Smooth muscle cell (in vitro differentiated cells): ENCODE results near the gene IFNA14. TPM values are rescaled to one million over a fixed set of nuclear protein-coding genes. Genes with fewer than 3 reads are reported as not detected.
"Not testable (repeated sequence)": the region's sequence is repeated elsewhere in the genome, so short reads cannot be mapped to it uniquely, and the experiment has no call there.

ENCODE experiments used
- DNase-seq: peaks from one replicate; lab custom pipeline; 2025; ENCODE audit not compliant: unreplicated experiment; lab: John Stamatoyannopoulos, UW
- H2AFZ ChIP-seq: fragments of 200-600 bp; sonication (generic); 2 replicates; pipeline ENCODE4 v1.6.0; 2016; ENCODE audit warnings: antibody characterized with exemption, low read depth, mild to moderate bottlenecking
- H3F3A ChIP-seq: fragments of 200-600 bp; sonication (generic); 2 replicates; pipeline ENCODE4 v1.6.0; 2017; ENCODE audit warnings: antibody characterized with exemption, low read depth
- H3K27ac ChIP-seq: fragments of 200-600 bp; sonication (generic); 2 replicates; pipeline ENCODE4 v1.5.1; 2016; ENCODE audit warnings: low read depth, mild to moderate bottlenecking
- H3K27me3 ChIP-seq: fragments of 200-600 bp; sonication (generic); 2 replicates; pipeline ENCODE4 v1.6.1; 2016; ENCODE audit warnings: low read depth, mild to moderate bottlenecking
- H3K36me3 ChIP-seq: fragments of 200-600 bp; sonication (generic); 2 replicates; pipeline ENCODE4 v1.5.1; 2016; ENCODE audit warnings: low read depth
- H3K4me1 ChIP-seq: fragments of 200-600 bp; sonication (generic); 2 replicates; pipeline ENCODE4 v1.5.1; 2016; ENCODE audit warnings: low read depth
- H3K4me2 ChIP-seq: fragments of 200-600 bp; sonication (generic); 2 replicates; pipeline ENCODE4 v1.6.0; 2016; ENCODE audit warnings: mild to moderate bottlenecking
- H3K4me3 ChIP-seq: fragments of 200-600 bp; sonication (generic); 2 replicates; pipeline ENCODE4 v1.5.1; 2016; ENCODE audit warnings: mild to moderate bottlenecking
- H3K79me2 ChIP-seq: fragments of 200-600 bp; sonication (generic); 2 replicates; pipeline ENCODE4 v1.6.0; 2016; ENCODE audit warnings: low read depth, mild to moderate bottlenecking
- H3K9ac ChIP-seq: fragments of 200-600 bp; sonication (generic); 2 replicates; pipeline ENCODE4 v1.6.0; 2016; ENCODE audit warnings: low read depth
- H3K9me3 ChIP-seq: fragments of 200-600 bp; sonication (generic); replicated peaks from 2 replicates; pipeline ENCODE4 v1.5.1; 2016; ENCODE audit warnings: low read depth
- H4K20me1 ChIP-seq: fragments of 200-600 bp; sonication (generic); 2 replicates; pipeline ENCODE4 v1.6.0; 2016; ENCODE audit warnings: low read depth
- WGBS: methylation state at CpG from one replicate; pipeline ENCODE4 v1.1.7; 2016; ENCODE audit warnings: low lambda C conversion rate; 5-methylcytosine and 5-hydroxymethylcytosine counted together
- polyA plus RNA-seq: library from polyadenylated mRNA; unstranded; fragments of >200 nt; fragmentation: Nextera tagmentation; extraction: Ambion mirVana; gene quantifications from 2 replicates; pipeline ENCODE4 v1.2.1, GENCODE V29; 2016
- total RNA-seq: library from RNA; depleted of rRNA; stranded (reverse); fragments of >200 nt; gene quantifications from 2 replicates; pipeline ENCODE4 v1.2.3, GENCODE V29; 2014
- TF ChIP-seq, protein P1 (sequence below): fragments of 200-600 bp; sonication (generic); IDR thresholded peaks from 2 replicates; pipeline ENCODE4 v1.5.1; 2017; ENCODE audit warnings: borderline replicate concordance, mild to moderate bottlenecking, antibody characterized with exemption; ENCODE audit not compliant: insufficient read depth, poor library complexity, severe bottlenecking

Gene IFNA14
- total and polyA plus RNA-seq, 2 experiments from 2014 or later, result not detected

DNA sequence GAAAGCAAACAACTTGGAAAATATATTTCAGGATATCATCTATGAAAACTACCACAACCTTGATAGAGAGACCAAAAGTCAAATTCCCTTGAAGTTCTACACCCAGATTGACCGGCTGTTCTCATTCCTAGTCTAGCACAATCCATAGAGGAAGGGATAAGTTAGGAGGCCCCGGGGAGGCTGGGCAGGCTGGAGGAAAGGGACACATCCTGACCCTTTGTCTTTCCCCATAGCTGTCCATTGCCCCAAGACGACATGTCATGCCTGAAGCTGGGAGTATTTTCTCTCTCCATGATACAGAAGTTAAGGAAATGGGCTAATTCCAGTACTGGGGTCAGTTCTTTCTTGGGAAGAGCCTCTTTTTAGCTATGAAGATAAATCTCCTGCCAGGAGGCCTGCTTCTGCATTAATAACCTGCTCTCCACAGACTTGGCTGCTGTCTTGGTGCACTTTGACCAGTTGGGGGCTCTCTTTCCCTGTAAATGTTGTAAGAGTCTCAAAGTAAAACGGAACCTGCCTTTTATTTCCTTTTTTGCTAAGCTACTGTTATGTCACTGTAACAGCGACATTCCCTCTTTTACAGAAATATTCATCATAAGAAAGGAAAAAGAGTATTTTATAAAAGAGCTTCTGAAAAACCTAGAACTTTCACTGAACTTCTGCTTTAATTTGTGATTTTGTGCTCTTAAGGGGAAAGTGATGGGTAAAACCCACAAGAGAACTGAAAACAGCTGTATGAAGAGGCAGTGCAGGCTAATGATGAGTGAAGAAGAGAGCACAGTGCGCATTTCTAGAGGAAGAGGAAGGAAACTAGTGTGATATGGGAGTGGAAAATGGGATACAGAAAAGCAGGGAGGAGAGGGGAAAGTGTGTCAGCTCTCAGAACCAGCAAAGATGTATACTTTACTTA, 44.7 kb downstream of the IFNA14 start:
- TF ChIP-seq, protein P1, sequence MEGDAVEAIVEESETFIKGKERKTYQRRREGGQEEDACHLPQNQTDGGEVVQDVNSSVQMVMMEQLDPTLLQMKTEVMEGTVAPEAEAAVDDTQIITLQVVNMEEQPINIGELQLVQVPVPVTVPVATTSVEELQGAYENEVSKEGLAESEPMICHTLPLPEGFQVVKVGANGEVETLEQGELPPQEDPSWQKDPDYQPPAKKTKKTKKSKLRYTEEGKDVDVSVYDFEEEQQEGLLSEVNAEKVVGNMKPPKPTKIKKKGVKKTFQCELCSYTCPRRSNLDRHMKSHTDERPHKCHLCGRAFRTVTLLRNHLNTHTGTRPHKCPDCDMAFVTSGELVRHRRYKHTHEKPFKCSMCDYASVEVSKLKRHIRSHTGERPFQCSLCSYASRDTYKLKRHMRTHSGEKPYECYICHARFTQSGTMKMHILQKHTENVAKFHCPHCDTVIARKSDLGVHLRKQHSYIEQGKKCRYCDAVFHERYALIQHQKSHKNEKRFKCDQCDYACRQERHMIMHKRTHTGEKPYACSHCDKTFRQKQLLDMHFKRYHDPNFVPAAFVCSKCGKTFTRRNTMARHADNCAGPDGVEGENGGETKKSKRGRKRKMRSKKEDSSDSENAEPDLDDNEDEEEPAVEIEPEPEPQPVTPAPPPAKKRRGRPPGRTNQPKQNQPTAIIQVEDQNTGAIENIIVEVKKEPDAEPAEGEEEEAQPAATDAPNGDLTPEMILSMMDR, result peak; percentile 57
- H3K9me3 ChIP-seq, H3K9ac ChIP-seq, H3F3A ChIP-seq, H3K27me3 ChIP-seq, H3K27ac ChIP-seq, DNase-seq, H4K20me1 ChIP-seq, H3K36me3 ChIP-seq, H3K79me2 ChIP-seq, H3K4me1 ChIP-seq: not testable (repeated sequence)
- H3K4me3 ChIP-seq, result peak overlapping the region; percentile 15
- WGBS, result 42% methylated on average over 6 of the region's 6 CpGs
- H3K4me2 ChIP-seq, result peak overlapping the region; percentile 60
- H2AFZ ChIP-seq, result peak overlapping the region; percentile 6

Other genes starting within 250 kb of the IFNA14 start
- 5.1 and 6.2 TPM in 2 replicates for gene HACD4, start 208.4 kb downstream of the IFNA14 start, total RNA-seq
- gene HACD4, start 208.4 kb downstream of the IFNA14 start, polyA plus RNA-seq, result 1.8 and 2.6 TPM in 2 replicates
- not detected in 2 replicates for gene IFNB1, start 162.1 kb downstream of the IFNA14 start, total RNA-seq
- gene IFNB1, start 162.1 kb downstream of the IFNA14 start, polyA plus RNA-seq, result not detected in 2 replicates
- not detected in 2 replicates for gene IFNW1, start 98.2 kb downstream of the IFNA14 start, total RNA-seq
- gene IFNW1, start 98.2 kb downstream of the IFNA14 start, polyA plus RNA-seq, result not detected in 2 replicates
- gene IFNA21, start 73.3 kb downstream of the IFNA14 start, total RNA-seq, result not detected in 2 replicates
- gene IFNA21, start 73.3 kb downstream of the IFNA14 start, polyA plus RNA-seq, result not detected in 2 replicates
- gene IFNA4, start 52.4 kb downstream of the IFNA14 start, total RNA-seq, result not detected in 2 replicates
- not detected in 2 replicates for gene IFNA4, start 52.4 kb downstream of the IFNA14 start, polyA plus RNA-seq
- not detected in 2 replicates for gene IFNA7, start 37.8 kb downstream of the IFNA14 start, total RNA-seq
- not detected in 2 replicates for gene IFNA7, start 37.8 kb downstream of the IFNA14 start, polyA plus RNA-seq
- not detected in 2 replicates for gene IFNA10, start 32.9 kb downstream of the IFNA14 start, total RNA-seq
- gene IFNA10, start 32.9 kb downstream of the IFNA14 start, polyA plus RNA-seq, result not detected in 2 replicates
- not detected in 2 replicates for gene IFNA16, start 22.7 kb downstream of the IFNA14 start, total RNA-seq
- not detected in 2 replicates for gene IFNA16, start 22.7 kb downstream of the IFNA14 start, polyA plus RNA-seq
- gene IFNA17, start 11.8 kb downstream of the IFNA14 start, total RNA-seq, result not detected in 2 replicates
- not detected in 2 replicates for gene IFNA17, start 11.8 kb downstream of the IFNA14 start, polyA plus RNA-seq
- 0.36 and 0.54 TPM in 2 replicates for gene IFNA5, start 65.3 kb upstream of the IFNA14 start, total RNA-seq
- gene IFNA5, start 65.3 kb upstream of the IFNA14 start, polyA plus RNA-seq, result not detected in 2 replicates
- gene KLHL9, start 95.4 kb upstream of the IFNA14 start, total RNA-seq, result 37.1 and 41.1 TPM in 2 replicates
- gene KLHL9, start 95.4 kb upstream of the IFNA14 start, polyA plus RNA-seq, result 15.0 and 17.4 TPM in 2 replicates
- not detected in 2 replicates for gene IFNA6, start 110.9 kb upstream of the IFNA14 start, total RNA-seq
- not detected in 2 replicates for gene IFNA6, start 110.9 kb upstream of the IFNA14 start, polyA plus RNA-seq
- not detected in 2 replicates for gene IFNA13, start 128.1 kb upstream of the IFNA14 start, total RNA-seq
- 0.40 TPM in 1 of 2 replicates, not detected in the other for gene IFNA13, start 128.1 kb upstream of the IFNA14 start, polyA plus RNA-seq
- gene IFNA2, start 145.4 kb upstream of the IFNA14 start, total RNA-seq, result not detected in 2 replicates
- not detected in 2 replicates for gene IFNA2, start 145.4 kb upstream of the IFNA14 start, polyA plus RNA-seq
- not detected in 2 replicates for gene IFNA8, start 169.1 kb upstream of the IFNA14 start, total RNA-seq
- not detected in 2 replicates for gene IFNA8, start 169.1 kb upstream of the IFNA14 start, polyA plus RNA-seq
- gene IFNA1, start 200.4 kb upstream of the IFNA14 start, total RNA-seq, result not detected in 2 replicates
- not detected in 2 replicates for gene IFNA1, start 200.4 kb upstream of the IFNA14 start, polyA plus RNA-seq
- 0.85 and 1.2 TPM in 2 replicates for gene IFNE, start 242.3 kb upstream of the IFNA14 start, total RNA-seq
- not detected in 2 replicates for gene IFNE, start 242.3 kb upstream of the IFNA14 start, polyA plus RNA-seq